Posterior cingulate gyrus (tissue), 11 donors: ENCODE measurements around the gene PLPPR3.
"Not testable (repeated sequence)": the region's sequence is repeated elsewhere in the genome, so short reads cannot be mapped to it uniquely, and the experiment has no call there.

Experiments used
- DNase-seq, 10 donors: peaks; one replicate each; pipeline versions ENCODE4 v3.0.0 to v3.0.0-alpha.2; 2020 to 2021; ENCODE audit warnings: mixed read lengths in 3 of 10
- intact Hi-C: fragments of 100-400 bp; cut with DNase I; formaldehyde crosslinking; loops from one replicate; pipeline ENCODE4 v1.15.1; 2023

Gene PLPPR3

DNA sequence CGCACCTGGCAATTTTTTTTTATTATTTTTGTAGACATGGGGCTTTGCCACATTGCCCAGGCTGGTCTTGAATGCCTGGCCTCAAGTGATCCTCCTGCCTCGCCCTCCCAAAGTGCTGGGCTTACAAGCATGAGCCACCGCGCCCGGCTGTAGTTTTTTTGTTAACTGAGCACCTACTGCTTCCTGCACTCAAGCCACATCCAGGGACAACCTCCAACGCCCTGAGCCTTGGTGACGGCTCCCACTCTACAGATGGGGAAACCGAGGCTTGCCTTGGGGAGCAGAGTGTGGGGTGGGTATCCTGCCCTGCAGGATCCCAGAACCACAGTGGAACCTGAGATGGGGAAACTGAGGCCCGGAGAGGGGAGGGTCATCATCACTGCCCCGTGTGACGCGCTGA is 33.4 kb upstream of the PLPPR3 start:
- no peak for DNase-seq
- intact Hi-C loops, result no loop called here

DNA sequence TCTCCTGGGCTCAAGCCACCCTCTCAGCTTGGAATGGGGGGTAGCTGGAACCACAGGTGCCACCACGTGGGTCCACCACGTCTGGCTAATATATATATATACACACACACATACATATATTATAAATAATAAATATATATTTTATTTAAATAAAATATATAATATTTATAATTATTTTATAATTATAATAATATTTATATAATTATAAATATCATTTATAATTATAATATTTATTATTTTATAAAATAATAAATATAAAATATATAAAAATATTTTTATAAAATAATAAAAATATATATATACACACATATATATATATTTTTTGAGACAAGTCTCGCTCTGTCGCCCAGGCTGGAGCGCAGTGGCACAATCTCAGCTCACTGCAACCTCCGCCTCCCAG is 32.8 kb upstream of the PLPPR3 start:
- DNase-seq, result no peak
- intact Hi-C loops, result no loop called here

DNA sequence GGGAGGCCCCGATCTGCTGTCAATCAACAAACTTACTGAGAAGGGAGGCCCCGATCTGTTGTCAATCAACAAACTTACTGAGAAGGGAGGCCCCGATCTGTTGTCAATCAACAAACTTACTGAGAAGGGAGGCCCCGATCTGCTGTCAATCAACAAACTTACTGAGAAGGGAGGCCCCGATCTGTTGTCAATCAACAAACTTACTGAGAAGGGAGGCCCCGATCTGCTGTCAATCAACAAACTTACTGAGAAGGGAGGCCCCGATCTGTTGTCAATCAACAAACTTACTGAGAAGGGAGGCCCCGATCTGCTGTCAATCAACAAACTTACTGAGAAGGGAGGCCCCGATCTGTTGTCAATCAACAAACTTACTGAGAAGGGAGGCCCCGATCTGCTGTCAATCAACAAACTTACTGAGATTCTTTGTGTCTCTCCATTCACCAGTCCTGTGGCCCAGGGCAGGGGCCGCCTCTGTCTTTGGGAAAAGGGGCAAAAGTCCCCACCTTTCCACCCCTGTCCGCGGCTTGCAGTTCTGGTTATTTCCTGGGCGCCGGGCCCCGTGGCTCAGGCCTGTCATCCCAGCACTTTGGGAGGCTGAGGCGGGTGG is 32.0 kb upstream of the PLPPR3 start:
- intact Hi-C loops, DNase-seq: not testable (repeated sequence)

DNA sequence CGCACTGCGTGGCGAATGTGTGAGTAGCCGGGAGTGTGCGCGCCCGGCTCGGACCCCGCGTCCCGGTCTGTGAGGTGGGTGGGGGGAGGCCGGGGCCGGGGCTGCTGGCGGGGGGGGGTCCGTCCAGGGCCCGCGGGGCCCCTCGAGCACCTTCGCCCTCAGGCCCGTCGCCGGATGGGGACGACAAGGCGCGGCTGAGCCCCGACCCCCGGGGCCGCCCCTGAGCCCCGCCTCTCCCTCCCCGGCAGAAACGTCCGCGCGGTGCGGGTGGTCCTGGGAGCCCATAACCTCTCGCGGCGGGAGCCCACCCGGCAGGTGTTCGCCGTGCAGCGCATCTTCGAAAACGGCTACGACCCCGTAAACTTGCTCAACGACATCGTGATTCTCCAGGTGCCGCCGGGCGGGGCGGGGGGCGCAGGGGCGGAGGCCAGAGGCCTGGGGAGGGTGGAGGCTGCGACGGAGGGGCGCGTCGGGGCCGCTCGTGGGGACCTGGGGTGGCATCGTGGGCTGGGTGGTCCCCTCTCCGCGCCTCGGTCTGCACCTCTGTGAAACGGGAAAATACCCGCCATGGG is 31.3 kb upstream of the PLPPR3 start:
- intact Hi-C loops, result no loop called here
- no peak for DNase-seq

DNA sequence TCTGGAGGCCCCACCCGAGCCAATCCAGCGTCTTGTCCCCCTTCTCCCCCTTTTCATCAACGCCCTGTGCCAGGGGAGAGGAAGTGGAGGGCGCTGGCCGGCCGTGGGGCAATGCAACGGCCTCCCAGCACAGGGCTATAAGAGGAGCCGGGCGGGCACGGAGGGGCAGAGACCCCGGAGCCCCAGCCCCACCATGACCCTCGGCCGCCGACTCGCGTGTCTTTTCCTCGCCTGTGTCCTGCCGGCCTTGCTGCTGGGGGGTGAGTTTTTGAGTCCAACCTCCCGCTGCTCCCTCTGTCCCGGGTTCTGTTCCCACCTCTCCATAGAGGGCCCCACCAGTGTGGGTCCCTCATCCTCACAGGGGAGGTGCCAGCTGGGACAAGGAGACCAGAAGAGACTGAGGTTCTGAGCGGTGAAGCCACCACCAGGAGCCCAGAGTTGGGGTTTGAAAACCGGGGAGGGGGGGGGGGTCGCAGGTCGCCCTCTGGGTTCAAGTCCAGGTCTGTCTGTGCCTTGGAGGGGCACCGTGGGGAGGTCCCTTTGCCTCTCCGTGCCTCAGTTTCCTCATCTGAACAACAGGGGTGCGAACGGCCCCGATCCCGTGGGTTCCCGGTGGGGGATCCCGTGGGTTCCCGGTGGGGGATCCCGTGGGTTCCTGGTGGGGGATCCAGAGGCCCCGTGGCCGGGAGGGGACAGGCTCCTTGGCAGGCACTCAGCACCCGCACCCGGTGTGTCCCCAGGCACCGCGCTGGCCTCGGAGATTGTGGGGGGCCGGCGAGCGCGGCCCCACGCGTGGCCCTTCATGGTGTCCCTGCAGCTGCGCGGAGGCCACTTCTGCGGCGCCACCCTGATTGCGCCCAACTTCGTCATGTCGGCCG is 30.6 kb upstream of the PLPPR3 start, which contains the start of gene ELANE:
Gene ELANE, plus strand, starts transcription at position 168 of the 878 bp plus-strand sequence. Its CDS starts 26 bp downstream, at position 194.
- intact Hi-C loops, result no loop called here
- DNase-seq, result no peak

DNA sequence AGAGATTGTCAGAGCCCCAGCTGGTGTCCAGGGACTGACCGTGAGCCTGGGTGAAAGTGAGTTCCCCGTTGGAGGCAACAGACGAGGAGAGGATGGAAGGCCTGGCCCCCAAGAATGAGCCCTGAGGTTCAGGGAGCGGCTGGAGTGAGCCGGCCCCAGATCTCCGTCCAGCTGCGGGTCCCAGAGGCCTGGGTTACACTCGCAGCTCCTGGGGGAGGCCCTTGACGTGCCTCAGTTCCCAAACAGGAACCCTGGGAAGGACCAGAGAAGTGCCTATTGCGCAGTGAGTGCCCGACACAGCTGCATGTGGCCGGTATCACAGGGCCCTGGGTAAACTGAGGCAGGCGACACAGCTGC is 29.2 kb upstream of the PLPPR3 start:
- intact Hi-C loops, result no loop called here
- DNase-seq, result no peak

DNA sequence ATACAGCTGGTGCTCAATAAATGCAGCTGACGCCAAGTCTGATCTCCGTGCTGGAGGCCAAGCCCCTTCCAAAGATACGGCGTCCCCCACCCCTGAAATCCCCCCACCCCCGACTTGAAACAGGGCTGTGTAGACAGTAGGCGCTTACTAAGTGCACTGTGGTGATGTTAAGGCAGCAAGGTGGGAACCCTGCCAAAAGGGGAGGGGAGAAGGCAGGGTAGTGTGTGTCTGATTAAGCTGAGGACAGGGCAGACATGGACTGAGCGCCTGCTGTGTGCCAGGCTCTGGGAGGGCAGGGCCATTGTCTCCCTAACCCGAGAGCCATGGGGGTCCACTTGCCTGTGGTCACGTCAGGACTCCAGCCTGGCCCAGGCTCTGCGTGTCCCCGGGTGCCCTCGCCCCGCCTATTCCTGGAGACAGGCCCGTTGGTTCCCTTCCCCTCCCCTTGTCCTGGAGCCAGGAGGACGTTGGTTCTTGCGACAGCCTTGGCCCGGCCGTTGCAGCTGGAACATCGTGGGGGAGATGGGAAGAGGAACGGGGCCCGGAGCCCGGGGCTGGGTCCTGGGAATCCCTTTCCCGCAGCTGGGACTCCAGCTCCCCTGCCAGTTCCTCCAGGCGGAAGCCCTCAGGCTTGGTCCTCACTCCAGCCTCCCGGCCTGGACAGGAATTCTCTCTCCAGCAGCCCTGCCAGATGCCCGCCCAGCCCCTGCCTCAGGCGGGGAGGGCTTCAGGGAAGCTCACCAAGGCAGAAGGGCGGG is 28.6 kb upstream of the PLPPR3 start:
- intact Hi-C loops, result no loop called here
- peak in 3 of 10 donors; percentile 42 to 80 (median 50) for DNase-seq

DNA sequence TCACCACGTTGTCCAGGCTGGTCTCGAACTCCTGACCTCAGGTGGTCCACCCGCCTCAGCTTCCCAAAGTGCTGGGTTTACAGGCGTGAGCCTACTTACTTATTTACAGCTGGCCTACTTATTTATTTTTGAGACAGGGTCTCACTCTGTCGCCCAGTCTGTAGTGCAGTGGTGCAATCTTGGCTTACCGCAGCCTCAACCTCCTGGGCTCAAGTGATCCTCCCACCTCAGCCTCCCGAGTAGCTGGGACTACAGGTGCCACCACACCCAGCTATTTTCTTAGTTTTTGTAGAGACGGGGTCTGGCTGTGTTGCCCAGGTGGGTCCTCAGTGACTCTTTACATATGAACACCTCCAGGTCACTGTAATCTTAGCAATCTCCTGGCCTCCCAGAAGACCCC is 27.4 kb upstream of the PLPPR3 start:
- DNase-seq, intact Hi-C loops: not testable (repeated sequence)

DNA sequence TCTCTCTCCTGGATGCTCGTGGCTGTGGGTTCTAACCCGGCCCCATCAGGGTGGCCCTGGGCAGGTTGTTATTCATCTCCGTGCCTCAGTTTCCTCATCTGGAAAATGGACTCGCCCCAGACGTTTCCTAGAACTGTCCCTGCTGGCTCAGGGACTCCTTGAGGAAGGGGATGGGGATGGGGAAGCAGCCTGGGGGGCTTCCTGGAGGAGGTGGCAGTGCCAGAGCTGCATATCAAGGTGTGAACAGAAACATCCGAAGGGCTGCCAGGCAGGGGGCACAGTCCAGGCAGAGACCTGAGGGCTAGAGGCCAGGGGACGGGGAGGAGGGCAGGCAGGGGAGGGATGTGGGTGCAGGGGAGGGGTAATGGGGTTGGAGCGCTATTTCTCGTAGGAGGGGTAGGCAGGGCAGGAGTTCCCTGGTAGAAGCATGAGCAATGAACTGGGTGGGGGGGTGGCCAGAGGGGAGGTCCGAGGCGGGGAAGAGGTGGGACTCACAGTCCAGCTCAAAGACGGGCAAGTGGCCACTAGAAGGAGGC is 26.7 kb upstream of the PLPPR3 start:
- no peak for DNase-seq
- intact Hi-C loops, result no loop called here

DNA sequence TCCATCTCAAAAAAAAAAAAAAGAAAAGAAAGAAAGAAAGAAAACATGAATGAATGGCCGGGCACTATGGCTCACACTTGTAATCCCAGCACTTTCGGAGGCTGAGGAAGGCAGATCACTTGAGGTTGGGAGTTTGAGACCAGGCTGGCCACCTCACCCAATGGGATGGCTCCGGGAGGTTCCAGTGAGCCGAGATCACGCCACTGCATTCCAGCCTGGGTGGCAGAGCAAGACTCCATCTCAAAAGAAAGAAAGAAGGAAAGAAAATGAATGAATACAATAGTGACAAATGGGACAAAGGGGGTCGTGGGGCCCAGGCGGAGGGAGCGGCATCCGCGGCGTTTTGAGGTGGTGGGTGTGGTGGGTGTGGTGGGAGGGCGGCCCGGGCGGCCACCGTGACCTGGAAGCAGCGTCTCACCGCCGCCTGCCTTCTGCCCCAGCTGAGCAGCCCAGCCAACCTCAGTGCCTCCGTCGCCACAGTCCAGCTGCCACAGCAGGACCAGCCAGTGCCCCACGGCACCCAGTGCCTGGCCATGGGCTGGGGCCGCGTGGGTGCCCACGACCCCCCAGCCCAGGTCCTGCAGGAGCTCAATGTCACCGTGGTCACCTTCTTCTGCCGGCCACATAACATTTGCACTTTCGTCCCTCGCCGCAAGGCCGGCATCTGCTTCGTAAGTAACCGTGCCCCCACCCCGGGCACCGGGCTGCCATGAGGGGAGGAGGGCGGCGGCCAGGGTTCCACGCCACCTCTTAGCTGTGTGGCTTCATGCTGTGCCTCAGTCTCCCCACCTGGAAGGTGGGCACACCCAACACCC is 24.2 kb upstream of the PLPPR3 start:
- intact Hi-C loops, result no loop called here
- no peak for DNase-seq

DNA sequence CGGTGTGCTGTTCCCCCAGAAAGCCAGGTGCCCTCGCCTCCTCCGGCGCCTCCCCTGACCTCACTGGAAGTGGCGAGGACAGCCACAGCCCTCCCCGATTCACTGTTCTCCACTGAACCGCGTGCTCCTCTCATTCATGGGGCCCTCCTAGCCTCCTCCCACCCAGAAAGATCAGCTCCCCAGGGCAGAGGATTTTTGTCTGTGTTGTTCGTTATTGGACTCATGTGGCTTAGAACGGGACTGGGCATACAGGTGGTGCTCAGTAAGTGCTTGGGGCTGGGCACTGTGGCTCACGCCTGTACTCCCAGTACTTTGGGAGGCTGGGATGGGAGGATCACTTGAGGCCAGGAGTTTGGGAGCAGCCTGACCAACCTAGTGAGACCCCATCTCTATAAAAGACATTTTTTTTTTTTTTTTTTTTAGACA is 22.8 kb upstream of the PLPPR3 start:
- intact Hi-C loops, result no loop called here
- no peak for DNase-seq

DNA sequence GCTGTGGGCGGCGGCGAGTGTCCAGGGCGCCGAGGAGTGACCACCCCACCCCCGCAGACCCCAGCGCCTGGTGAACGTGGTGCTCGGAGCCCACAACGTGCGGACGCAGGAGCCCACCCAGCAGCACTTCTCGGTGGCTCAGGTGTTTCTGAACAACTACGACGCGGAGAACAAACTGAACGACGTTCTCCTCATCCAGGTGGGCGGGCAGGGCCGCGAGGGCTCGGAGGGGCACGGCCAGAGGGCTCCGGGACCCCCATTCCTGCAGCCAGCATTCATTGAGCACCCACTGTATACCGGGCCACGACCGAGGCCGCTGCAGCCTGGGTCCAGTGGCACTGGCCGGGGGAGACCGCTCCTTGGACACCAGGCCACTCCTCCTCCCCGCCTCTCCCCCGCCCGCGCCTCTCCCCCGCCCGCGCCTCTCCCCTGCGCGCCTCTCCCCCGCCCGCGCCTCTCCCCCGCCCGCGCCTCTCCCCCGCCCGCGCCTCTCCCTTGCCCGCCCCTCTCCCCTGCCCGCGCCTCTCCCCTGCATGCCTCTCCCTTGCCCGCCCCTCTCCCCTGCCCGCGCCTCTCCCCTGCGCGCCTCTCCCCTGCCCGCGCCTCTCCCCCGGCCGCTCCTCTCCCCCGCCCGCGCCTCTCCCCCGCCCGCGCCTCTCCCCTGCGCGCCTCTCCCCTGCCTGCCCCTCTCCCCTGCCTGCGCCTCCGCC is 22.2 kb upstream of the PLPPR3 start:
- intact Hi-C loops, result no loop called here
- peak in 1 of 10 donors; percentile 50 for DNase-seq

DNA sequence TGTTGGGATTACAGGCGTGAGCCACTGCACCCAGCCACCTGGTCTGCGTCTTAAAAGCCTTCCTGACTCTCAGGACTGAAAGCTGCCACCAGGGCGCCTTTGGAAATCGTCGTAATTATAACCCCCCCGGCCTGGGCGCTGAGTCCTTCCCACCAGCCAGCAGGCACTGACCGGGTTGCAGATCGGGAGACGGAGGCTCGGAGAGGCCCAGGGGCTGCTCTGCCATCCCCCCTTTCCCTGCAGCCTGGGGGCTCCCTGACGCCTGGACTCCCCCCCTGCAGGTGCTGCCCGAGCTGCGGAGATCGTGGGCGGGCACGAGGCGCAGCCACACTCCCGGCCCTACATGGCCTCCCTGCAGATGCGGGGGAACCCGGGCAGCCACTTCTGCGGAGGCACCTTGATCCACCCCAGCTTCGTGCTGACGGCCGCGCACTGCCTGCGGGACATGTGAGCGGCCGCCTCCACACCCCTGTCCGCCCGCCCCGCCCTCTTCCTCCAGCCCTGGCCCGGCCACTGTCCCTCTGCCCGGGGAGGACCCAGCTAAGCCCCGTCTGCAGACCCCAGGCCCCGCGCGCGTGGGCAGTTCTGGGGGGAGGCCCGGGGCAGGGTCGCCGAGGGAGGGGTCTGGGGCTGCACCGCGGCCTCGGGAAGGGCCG is 21.6 kb upstream of the PLPPR3 start:
- intact Hi-C loops, result no loop called here
- no peak for DNase-seq

DNA sequence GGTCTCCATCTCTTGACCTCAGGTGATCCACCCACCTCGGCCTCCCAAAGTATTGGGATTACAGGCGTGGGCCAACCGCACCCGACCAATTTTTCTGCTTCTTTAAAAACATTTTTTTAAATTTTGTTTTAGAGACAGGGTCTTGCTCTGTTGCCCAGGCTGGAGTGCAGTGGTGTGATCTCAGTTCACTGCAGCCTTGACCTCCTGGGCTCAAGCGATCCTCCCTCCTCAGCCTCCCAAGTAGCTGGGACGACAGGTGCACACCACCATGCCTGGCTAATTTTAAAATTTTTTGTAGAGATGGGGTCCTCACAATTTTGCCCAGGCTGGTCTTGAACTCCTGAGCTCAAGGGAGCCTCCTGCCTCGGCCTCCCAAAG is 21.0 kb upstream of the PLPPR3 start:
- DNase-seq, intact Hi-C loops: not testable (repeated sequence)

DNA sequence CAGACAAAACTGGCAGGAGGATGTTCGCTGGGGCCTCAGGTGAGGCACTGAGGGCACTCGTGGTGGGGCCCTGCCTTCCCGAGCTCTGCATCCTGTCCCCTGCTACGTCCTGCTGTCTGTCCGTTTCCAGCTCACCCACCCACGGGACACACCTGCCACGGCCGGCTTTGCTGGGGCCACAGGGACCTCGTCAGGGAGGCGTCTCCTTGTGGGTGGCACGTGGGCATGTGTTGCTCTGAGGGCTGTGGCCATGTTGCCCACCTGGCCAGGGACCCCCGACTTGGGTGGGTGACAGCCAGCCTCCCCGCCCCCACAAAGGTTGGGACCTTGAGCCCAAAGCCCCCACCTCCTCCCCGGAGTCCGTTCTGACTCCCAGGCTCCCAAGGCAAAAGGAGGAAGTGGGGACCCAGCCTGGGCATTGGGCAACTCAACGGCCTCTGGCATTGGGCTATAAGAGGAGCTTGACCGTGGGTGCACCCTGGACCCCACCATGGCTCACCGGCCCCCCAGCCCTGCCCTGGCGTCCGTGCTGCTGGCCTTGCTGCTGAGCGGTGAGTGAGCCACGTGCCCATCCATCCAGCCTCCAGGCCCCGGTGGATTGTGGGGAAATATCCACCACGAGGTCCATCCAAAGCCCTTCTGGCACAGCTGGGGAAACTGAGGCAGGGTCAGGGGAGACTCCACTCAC is 18.9 kb upstream of the PLPPR3 start, which contains the start of gene PRTN3:
Gene PRTN3, plus strand, starts transcription at position 481 of the 688 bp plus-strand sequence. Its CDS starts 10 bp downstream, at position 491.
- DNase-seq, result no peak
- intact Hi-C loops, result no loop called here

DNA sequence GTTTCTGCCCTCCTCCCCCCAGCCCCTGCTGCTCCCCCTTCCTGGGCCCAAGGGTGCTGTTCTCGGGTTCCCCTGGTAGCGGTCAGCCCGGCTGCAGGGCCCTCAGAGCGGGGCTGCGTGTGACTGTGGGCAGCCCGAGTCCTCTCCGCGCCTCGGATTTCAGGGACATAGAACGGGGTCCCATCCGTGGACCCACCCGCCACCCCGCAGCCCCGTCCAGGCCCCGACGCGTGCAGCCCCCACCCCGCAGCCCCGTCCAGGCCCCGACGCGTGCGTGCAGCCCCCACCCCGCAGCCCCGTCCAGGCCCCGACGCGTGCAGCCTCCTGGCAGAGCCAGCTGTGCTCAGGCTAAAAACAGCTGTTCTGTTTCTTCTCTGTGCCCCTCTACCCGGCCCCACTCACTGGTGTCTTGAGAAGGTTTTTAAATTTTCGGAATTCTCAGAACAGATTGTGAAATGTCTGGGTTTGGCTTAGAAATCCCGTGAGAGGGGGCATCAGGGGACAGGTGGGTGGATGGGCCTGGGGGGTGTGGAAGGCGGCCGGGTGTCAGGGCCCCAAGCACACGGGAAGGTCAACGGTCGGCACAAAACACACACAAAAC is 13.6 kb upstream of the PLPPR3 start:
- DNase-seq, result no peak
- intact Hi-C loops, result no loop called here

DNA sequence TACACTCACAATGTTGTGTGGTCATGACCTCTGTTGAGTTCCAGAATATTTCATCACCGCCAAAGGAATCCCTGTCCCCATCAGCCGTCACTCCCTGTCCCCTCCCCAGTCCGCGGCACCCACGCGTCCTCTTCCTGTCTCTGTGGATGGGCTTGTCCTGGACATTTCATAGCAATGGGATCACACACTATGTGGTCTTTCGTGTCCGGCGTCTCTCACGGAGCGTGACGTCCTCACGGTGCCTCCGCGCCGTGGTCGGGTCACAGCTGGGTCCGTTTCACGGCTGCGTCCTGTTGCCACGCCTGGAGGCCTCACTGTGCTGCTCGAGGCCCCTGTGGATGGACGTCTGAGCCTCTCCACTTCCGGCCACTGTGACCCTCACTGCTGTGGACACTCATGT is 12.5 kb upstream of the PLPPR3 start:
- DNase-seq, result no peak
- intact Hi-C loops, result no loop called here
